Brain microvascular endothelial cell (primary cell): ENCODE measurements around the gene PTGDS.

ENCODE experiments used
- DNase-seq: peaks from one replicate; pipeline ENCODE4 v3.0.0-alpha.2; 2020
- H3K27ac ChIP-seq: fragments of 250-450 bp; sonication (Bioruptor Pico); 2 replicates; pipeline ENCODE4 v1.5.1; 2020; ENCODE audit warnings: mild to moderate bottlenecking, moderate library complexity
- H3K27me3 ChIP-seq: fragments of 250-450 bp; sonication (Bioruptor Pico); replicated peaks from 2 replicates; pipeline ENCODE4 v1.5.1; 2020; ENCODE audit warnings: mild to moderate bottlenecking
- H3K36me3 ChIP-seq: fragments of 250-450 bp; sonication (Bioruptor Pico); replicated peaks from 2 replicates; pipeline ENCODE4 v1.5.1; 2020; ENCODE audit warnings: mild to moderate bottlenecking
- H3K4me3 ChIP-seq: 2 replicates; pipeline ENCODE4 v1.5.1; 2011; ENCODE audit warnings: low read depth, mild to moderate bottlenecking, control low read depth, low read length, moderate library complexity
- CTCF ChIP-seq: IDR thresholded peaks from 2 replicates; pipeline ENCODE4 v1.5.1; 2011; ENCODE audit warnings: low read depth, mild to moderate bottlenecking, moderate library complexity, low read length, control low read depth, inconsistent platforms; ENCODE audit errors: missing control alignments
- in situ Hi-C: cut with HindIII; loops from 2 replicates; pipeline ENCODE4 v1.10.0; 2017; ENCODE audit warnings: low sequenced_read_pairs, low pct_ligation_motif_present

PTGDS gene

GRCh38 chr9:136969774-136970173 is 7.5 kb upstream of the PTGDS start:
- no peak for DNase-seq
- Histone ChIP-seq H3K27ac (no peak overlapping the region), H3K27me3 (no peaks in the 10 kb centered on the region), H3K4me3 (no peak overlapping the region), H3K36me3 (no peaks in the 10 kb centered on the region)
- TF ChIP-seq CTCF, result no peak
- in situ Hi-C loops, result no loop called here

- no peak for DNase-seq
- Histone ChIP-seq H3K27me3 (no peaks in the 10 kb centered on the region), H3K36me3 (no peaks in the 10 kb centered on the region), H3K4me3 (no peak overlapping the region), H3K27ac (no peak overlapping the region)
- TF ChIP-seq CTCF, result no peak
- in situ Hi-C loops, result no loop called here
Measured at GRCh38 chr9:136970361-136970760, 6.9 kb upstream of the PTGDS start.

GRCh38 chr9:136971746-136972145 is 5.6 kb upstream of the PTGDS start:
- Histone ChIP-seq H3K27ac (no peak overlapping the region), H3K36me3 (no peaks in the 10 kb centered on the region), H3K4me3 (no peak overlapping the region), H3K27me3 (no peaks in the 10 kb centered on the region)
- TF ChIP-seq CTCF, result no peak
- DNase-seq, result no peak
- in situ Hi-C loops, result no loop called here

GRCh38 chr9:136972335-136972734 is 5.0 kb upstream of the PTGDS start:
- no peak for DNase-seq
- TF ChIP-seq CTCF, result no peak
- in situ Hi-C loops, result no loop called here
- H3K36me3 ChIP-seq, result no peaks in the 10 kb centered on the region
- H3K27ac ChIP-seq, result no peak overlapping the region
- H3K27me3 ChIP-seq, result no peaks in the 10 kb centered on the region
- no peak overlapping the region for H3K4me3 ChIP-seq

GRCh38 chr9:136972743-136973142 is 4.6 kb upstream of the PTGDS start:
- no peaks in the 10 kb centered on the region for H3K27me3 ChIP-seq
- H3K36me3 ChIP-seq, result no peaks in the 10 kb centered on the region
- no peak for DNase-seq
- TF ChIP-seq CTCF, result no peak
- in situ Hi-C loops, result no loop called here
- H3K4me3 ChIP-seq, result no peak overlapping the region
- H3K27ac ChIP-seq, result no peak overlapping the region
